Measurements from ENCODE around the gene BOLA3.
"Not testable (repeated sequence)": the region's sequence is repeated elsewhere in the genome, so short reads cannot be mapped to it uniquely, and the experiment has no call there.

Gene BOLA3, protein sequence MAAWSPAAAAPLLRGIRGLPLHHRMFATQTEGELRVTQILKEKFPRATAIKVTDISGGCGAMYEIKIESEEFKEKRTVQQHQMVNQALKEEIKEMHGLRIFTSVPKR

DNA sequence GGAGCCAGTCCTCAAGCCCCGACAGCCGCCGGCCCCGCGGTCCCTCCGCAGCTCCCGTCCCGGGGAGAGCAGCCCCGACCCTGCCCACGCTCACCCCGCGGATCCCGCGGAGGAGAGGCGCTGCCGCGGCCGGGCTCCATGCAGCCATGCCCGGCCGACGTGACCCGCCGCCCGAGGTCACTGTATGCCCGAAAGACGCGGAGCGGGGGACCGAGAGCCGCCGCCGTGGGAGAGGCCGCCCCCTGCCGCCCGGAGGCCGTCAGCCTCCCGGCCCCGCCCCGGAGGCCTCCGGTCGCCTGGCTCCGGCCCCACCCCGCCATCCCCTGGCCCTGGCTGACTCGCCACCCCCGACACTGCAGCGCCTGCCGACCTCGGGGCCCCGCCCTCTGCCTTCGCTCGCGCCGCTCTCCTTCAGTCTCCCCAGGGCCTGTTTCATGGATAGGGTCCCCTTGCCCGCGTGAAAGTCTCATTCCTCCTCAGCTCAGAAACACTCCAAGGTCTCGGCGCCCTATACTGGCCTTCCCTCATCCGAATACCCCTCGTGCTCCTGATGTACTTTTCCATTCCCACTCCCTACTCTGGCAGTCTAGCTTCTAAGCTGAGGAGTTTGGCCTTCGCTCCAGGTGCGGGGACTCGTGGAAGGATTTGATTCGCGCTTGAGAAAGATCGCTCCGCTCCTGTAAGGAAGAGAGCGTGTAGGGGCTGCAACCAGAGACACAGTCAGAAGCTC is at the start of gene BOLA3:
BOLA3 (minus strand) TSS at position 186 of the 730 bp plus-strand sequence; CDS start at position 148, 38 bp downstream.
- Histone ChIP-seq H3K27me3 (ENCODE audit: insufficient read depth, low read length) (no peaks in the 10 kb centered on the region), H2AFZ (ENCODE audit: low read length, unreplicated experiment) (peak within 1 kb of the TSS; percentile 98), H3K4me3 (ENCODE audit: low read depth, low read length) (peak within 1 kb of the TSS; percentile 96), H3K27ac (ENCODE audit: low read depth, low read length) (0 out of 2 replicates have a peak within 1 kb of the TSS, but pooled peaks have one; percentile 25), H3K79me2 (ENCODE audit: control insufficient read depth, insufficient read depth, low read length, unreplicated experiment) (peaks cover 12% of the 10 kb centered on the region), H3K4me1 (ENCODE audit: control insufficient read depth, insufficient read depth, low read length, unreplicated experiment) (peaks cover 7% of the 10 kb centered on the region), H3K36me3 (ENCODE audit: insufficient read depth, low read length) (no peaks in the 10 kb centered on the region)

DNA sequence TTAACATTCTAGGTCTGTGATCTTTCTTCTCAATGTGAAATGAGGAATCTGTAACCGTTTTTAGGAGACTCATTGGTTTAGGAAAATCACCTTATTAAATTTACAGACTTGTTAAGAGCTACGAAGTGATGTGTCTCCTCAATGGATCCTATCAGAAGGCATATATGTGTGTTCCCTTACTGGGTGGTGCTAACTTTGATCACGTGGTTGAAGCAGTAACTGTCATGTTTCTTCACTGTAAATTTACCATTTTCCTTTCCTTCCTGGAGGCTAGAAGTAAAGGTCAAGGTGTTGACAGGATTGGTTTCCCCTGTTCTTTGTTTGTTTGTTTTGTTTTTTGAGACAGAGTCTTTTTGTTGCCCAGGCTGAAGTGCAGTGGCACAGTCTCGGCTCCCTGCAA is 49.3 kb upstream of the BOLA3 start:
- H2AFZ ChIP-seq (ENCODE audit: low read length, unreplicated experiment) = no peak overlapping the region

DNA sequence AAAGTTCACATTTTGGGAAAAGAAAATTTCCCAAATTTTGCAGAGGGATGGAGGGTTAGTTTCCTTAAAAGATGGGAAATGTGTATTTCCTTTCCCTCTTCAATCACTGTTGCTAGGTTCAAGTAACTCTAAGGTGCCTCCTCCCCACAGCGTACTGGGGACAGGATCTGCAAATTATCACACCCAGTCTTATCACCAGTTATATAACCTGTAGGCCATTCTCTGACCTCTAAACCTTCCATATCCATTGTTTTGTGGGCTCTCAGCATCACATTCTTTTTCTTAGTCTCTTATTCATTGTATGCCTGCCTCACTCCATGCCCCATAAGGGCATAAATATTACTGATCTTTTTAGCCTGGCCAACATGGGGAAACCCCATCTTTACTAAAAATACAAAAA is 47.1 kb upstream of the BOLA3 start:
- H3K36me3 ChIP-seq (ENCODE audit: insufficient read depth, low read length) = no peaks in the 10 kb centered on the region
- peaks cover 7% of the 10 kb centered on the region for H3K79me2 ChIP-seq (ENCODE audit: control insufficient read depth, insufficient read depth, low read length, unreplicated experiment)
- H3K27me3 ChIP-seq (ENCODE audit: insufficient read depth, low read length) = no peaks in the 10 kb centered on the region
- no peak overlapping the region for H3K4me3 ChIP-seq (ENCODE audit: low read depth, low read length)
- no peak overlapping the region for H2AFZ ChIP-seq (ENCODE audit: low read length, unreplicated experiment)
- H3K27ac ChIP-seq (ENCODE audit: low read depth, low read length) = no peak overlapping the region
- H3K4me1 ChIP-seq (ENCODE audit: control insufficient read depth, insufficient read depth, low read length, unreplicated experiment) = no peaks in the 10 kb centered on the region

More for the DNA sequence above, 49.3 kb upstream of the BOLA3 start:
- Histone ChIP-seq H3K36me3 (ENCODE audit: insufficient read depth, low read length) (no peaks in the 10 kb centered on the region), H3K27ac (ENCODE audit: low read depth, low read length) (no peak overlapping the region), H3K79me2 (ENCODE audit: control insufficient read depth, insufficient read depth, low read length, unreplicated experiment) (peaks cover 30% of the 10 kb centered on the region), H3K27me3 (ENCODE audit: insufficient read depth, low read length) (no peaks in the 10 kb centered on the region), H3K4me3 (ENCODE audit: low read depth, low read length) (no peak overlapping the region), H3K4me1 (ENCODE audit: control insufficient read depth, insufficient read depth, low read length, unreplicated experiment) (peaks cover 12% of the 10 kb centered on the region)

DNA sequence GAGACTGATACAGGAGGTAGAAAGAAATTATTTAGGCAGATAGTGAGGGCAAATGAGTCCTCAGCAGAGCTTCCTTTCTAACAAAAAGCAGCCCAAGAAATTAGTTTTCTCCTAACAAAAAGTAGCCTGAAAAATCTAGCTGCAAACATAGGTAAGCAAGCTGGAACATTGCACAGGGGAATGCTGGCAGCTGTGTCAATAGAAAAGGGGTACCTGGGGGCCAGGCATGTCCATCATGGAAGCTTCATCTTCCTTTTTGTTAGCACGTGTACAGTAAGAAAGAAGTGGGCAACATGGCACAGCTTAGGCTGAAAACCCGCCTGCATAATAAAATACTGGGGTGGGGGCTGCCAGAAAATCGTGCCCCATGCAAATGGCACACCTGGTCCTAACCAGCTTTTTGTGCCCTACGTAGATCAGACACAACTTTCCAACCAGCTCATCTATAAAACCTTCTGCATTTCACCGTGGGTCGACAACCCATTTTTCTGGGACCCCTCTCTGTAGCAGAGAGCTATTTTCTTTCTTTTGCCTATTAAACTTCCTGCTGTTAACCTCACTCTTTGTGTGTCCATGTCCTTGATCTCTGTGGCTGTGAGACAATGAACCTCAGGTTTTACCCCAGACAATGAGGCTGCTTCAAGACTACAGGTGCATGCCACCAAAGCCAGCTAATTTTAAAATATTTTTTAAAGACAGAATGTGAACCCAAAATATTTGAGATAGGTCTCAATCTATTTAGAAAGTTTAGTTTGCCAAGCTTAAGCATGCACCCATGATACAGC is 44.1 kb upstream of the BOLA3 start:
- Histone ChIP-seq H3K79me2 (ENCODE audit: control insufficient read depth, insufficient read depth, low read length, unreplicated experiment) (no peaks in the 10 kb centered on the region), H3K4me3 (ENCODE audit: low read depth, low read length) (no peak overlapping the region), H3K27ac (ENCODE audit: low read depth, low read length) (no peak overlapping the region), H3K27me3 (ENCODE audit: insufficient read depth, low read length) (no peaks in the 10 kb centered on the region), H3K4me1 (ENCODE audit: control insufficient read depth, insufficient read depth, low read length, unreplicated experiment) (no peaks in the 10 kb centered on the region), H3K36me3 (ENCODE audit: insufficient read depth, low read length) (no peaks in the 10 kb centered on the region), H2AFZ (ENCODE audit: low read length, unreplicated experiment) (no peak overlapping the region)

DNA sequence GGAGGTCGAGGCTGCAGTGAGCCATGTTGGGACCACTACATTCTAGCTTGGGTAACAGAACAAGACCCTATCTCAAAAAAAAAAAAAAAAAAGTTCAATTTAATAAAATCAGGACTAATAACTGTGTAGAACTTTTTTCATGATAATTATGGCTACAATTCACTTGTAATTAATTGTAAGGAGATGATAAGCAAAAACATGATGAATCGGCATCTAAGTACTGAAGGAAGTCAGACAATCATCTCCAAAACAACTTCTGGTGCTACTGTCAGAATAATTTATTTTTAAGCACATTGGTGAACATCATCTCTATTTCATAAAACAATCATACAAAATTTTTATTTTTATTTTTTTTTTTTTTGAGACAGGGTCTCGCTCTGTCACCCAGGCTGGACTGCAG is 41.0 kb upstream of the BOLA3 start:
- Histone ChIP-seq H3K27me3 (ENCODE audit: insufficient read depth, low read length) (no peaks in the 10 kb centered on the region), H2AFZ (ENCODE audit: low read length, unreplicated experiment) (no peak overlapping the region), H3K27ac (ENCODE audit: low read depth, low read length) (no peak overlapping the region), H3K79me2 (ENCODE audit: control insufficient read depth, insufficient read depth, low read length, unreplicated experiment) (no peaks in the 10 kb centered on the region), H3K36me3 (ENCODE audit: insufficient read depth, low read length) (no peaks in the 10 kb centered on the region), H3K4me1 (ENCODE audit: control insufficient read depth, insufficient read depth, low read length, unreplicated experiment) (no peaks in the 10 kb centered on the region), H3K4me3 (ENCODE audit: low read depth, low read length) (no peak overlapping the region)

DNA sequence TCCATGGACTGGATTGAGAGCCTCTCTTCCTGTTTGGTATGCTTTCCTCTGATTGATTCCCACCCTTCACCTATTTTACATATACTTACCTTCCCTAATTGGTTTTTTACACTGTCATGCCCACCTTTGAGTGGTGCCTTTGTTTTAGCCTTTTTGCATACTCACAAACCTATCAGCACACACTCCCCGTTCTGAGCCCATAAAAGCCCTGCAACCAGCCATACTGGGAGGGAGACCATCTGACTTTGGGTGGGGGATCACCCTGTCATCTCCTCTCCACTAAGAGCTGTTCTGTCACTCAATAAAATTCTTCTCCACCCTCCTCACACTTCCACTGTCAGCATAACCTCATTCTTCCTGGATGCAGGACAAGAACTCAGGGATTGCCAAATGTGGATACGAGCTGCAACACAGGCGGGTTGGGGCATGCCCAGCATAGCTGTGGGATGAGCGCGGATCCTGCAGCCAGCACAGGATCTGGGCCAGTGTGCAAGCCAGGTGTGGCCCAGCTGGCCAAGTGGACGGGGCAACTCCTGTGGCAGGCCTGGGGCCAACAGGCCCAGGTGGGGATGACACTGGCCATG is 40.4 kb upstream of the BOLA3 start:
- H3K36me3 ChIP-seq (ENCODE audit: insufficient read depth, low read length) = no peaks in the 10 kb centered on the region
- no peak overlapping the region for H2AFZ ChIP-seq (ENCODE audit: low read length, unreplicated experiment)
- H3K4me3 ChIP-seq (ENCODE audit: low read depth, low read length) = no peak overlapping the region
- no peak overlapping the region for H3K27ac ChIP-seq (ENCODE audit: low read depth, low read length)
- H3K27me3 ChIP-seq (ENCODE audit: insufficient read depth, low read length) = no peaks in the 10 kb centered on the region
- H3K79me2 ChIP-seq (ENCODE audit: control insufficient read depth, insufficient read depth, low read length, unreplicated experiment) = no peaks in the 10 kb centered on the region
- H3K4me1 ChIP-seq (ENCODE audit: control insufficient read depth, insufficient read depth, low read length, unreplicated experiment) = no peaks in the 10 kb centered on the region

DNA sequence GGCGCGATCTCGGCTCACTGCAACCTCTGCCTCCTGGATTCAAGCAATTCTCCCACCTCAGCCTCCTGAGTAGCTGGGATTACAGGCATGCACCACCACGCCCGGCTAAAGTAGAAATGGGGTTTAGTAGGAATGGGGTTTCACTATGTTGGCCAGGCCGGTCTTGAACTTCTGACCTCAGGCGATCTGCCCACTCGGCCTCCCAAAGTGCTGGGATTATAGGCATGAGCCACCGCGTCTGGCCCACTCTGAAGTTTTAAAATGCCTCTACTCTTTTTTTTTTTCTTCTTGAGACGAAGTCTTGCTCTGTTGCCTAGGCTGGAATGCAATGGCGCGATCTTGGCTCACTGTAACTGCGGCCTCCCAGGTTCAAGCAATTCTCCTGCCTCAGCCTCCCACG is 39.0 kb upstream of the BOLA3 start:
- H3K79me2 ChIP-seq (ENCODE audit: control insufficient read depth, insufficient read depth, low read length, unreplicated experiment); H3K4me3 ChIP-seq (ENCODE audit: low read depth, low read length); H3K27ac ChIP-seq (ENCODE audit: low read depth, low read length); H3K36me3 ChIP-seq (ENCODE audit: insufficient read depth, low read length); H2AFZ ChIP-seq (ENCODE audit: low read length, unreplicated experiment); H3K27me3 ChIP-seq (ENCODE audit: insufficient read depth, low read length); H3K4me1 ChIP-seq (ENCODE audit: control insufficient read depth, insufficient read depth, low read length, unreplicated experiment): not testable (repeated sequence)

DNA sequence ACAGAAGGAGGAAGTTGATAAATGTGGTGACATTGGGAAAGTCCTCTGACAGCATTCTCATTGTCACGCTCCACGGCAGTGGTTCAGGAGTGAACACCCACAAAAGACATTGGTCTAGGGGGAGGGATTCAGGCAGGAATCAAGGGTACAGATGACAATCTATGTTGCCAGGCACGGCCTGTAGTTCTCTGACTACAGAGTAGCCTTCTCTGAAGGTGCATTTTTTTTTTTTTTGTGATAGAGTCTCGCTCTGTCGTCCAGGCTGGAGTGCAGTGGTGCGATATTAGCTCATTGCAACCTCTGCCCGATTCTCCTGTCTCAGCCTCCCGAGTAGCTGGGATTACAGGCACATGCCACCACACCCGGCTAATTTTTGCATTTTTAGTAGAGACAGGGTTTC is 38.3 kb upstream of the BOLA3 start:
- Histone ChIP-seq H3K27me3 (ENCODE audit: insufficient read depth, low read length) (no peaks in the 10 kb centered on the region), H3K36me3 (ENCODE audit: insufficient read depth, low read length) (no peaks in the 10 kb centered on the region), H3K4me3 (ENCODE audit: low read depth, low read length) (no peak overlapping the region), H3K79me2 (ENCODE audit: control insufficient read depth, insufficient read depth, low read length, unreplicated experiment) (no peaks in the 10 kb centered on the region), H3K27ac (ENCODE audit: low read depth, low read length) (no peak overlapping the region), H3K4me1 (ENCODE audit: control insufficient read depth, insufficient read depth, low read length, unreplicated experiment) (no peaks in the 10 kb centered on the region), H2AFZ (ENCODE audit: low read length, unreplicated experiment) (no peak overlapping the region)

DNA sequence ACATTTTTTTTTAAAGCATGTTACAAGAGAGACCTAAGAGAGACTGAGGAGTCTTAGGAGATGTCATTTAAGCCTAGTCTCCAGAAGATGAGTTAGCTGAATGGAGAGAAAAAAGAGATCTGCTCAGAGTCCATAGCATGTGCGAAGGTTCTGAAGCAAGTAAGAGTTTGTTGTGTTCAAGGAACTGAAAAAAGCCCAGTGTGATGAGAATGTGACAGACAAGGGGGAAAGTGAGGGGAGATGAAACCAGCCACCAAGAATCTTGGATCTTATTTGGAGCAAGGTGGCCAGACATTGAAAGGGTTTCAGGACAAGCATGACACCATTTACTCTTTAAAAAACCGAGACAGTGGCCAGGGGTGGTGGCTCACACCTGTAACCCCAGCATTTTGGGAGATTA is 36.2 kb upstream of the BOLA3 start:
- no peak overlapping the region for H2AFZ ChIP-seq (ENCODE audit: low read length, unreplicated experiment)

DNA sequence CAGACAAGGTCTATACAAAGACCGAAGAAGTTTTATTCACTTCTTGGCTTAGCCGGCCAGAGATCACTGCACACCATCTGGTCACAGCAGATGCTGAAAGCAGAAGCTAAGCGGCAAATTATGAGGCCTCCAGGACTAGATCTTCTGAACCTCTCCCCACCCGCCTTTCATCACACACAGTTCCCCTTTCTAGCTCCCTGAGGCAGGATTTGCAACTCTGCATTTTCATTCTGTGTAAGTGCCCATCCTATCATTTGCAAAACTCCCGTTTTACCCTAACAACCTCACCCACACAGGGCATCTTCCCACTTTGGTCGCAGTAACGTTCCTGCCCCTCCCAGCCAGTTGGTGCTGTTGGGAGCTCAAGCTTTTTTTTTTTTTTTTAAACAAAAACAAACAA is 34.0 kb upstream of the BOLA3 start:
- peaks cover 16% of the 10 kb centered on the region for H3K79me2 ChIP-seq (ENCODE audit: control insufficient read depth, insufficient read depth, low read length, unreplicated experiment)
- H3K27me3 ChIP-seq (ENCODE audit: insufficient read depth, low read length) = no peaks in the 10 kb centered on the region
- no peaks in the 10 kb centered on the region for H3K36me3 ChIP-seq (ENCODE audit: insufficient read depth, low read length)
- H3K4me3 ChIP-seq (ENCODE audit: low read depth, low read length) = no peak overlapping the region
- no peak overlapping the region for H3K27ac ChIP-seq (ENCODE audit: low read depth, low read length)
- H3K4me1 ChIP-seq (ENCODE audit: control insufficient read depth, insufficient read depth, low read length, unreplicated experiment) = peaks cover 5% of the 10 kb centered on the region
- H2AFZ ChIP-seq (ENCODE audit: low read length, unreplicated experiment) = peak overlapping the region; percentile 64

More for the DNA sequence above, 36.2 kb upstream of the BOLA3 start:
- Histone ChIP-seq H3K79me2 (ENCODE audit: control insufficient read depth, insufficient read depth, low read length, unreplicated experiment) (no peaks in the 10 kb centered on the region), H3K4me3 (ENCODE audit: low read depth, low read length) (no peak overlapping the region), H3K4me1 (ENCODE audit: control insufficient read depth, insufficient read depth, low read length, unreplicated experiment) (no peaks in the 10 kb centered on the region), H3K27ac (ENCODE audit: low read depth, low read length) (no peak overlapping the region), H3K27me3 (ENCODE audit: insufficient read depth, low read length) (no peaks in the 10 kb centered on the region), H3K36me3 (ENCODE audit: insufficient read depth, low read length) (no peaks in the 10 kb centered on the region)

Measured in ACC112 (cell line).